GM19099 (cell line): ENCODE data around the gene EML1.

ENCODE experiments used
- POLR2A ChIP-seq: IDR thresholded peaks from 3 replicates; pipeline ENCODE4 v1.6.1; 2011; ENCODE audit warnings: low read depth; ENCODE audit not compliant: insufficient read length; ENCODE audit errors: extremely low read depth

Gene EML1

DNA sequence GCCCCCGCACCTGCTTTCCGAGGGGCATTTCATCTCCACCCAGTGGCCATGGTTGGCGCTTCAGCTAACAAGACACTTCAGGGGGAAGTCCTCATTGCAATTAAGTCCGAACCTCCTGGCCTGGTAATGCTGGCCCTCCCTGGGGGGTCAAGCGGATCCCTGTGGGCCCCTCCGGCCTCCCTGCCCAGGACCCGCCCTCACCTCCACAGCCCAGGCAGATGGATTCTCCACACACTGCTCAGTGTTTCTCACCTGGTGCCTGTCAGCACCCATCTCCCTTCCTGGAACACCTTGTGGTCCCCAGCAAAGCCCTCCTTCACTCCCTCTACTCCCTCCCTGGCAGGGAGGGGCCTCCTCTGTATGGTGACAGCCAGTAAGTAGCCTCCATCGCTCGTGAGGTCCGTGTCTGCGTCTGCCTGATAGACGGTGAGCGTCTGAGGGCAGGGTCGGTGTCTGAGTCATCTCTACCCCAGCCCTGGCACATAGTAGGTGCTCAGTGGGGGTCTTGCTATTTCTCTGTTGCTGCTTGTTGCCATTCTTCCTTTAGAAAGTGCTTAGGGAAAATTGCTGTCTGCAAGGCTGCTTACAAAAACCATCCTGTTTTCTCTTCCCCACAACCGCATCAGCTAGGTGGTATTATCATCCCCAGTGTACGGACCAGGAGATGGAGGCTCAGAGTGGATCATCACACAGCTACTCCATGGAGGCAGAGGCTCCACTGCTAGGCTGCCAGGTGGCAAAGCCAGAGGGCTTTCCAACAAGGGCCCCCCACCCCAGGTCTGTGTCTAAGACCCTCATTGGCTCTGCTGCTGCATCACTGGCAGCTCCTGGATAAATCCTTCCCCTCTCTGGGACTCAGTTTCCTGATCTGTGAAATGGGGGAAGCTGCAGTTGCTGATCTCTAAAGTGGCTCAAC lies 39.7 kb upstream of the EML1 start:
- TF ChIP-seq POLR2A, result no peak

DNA sequence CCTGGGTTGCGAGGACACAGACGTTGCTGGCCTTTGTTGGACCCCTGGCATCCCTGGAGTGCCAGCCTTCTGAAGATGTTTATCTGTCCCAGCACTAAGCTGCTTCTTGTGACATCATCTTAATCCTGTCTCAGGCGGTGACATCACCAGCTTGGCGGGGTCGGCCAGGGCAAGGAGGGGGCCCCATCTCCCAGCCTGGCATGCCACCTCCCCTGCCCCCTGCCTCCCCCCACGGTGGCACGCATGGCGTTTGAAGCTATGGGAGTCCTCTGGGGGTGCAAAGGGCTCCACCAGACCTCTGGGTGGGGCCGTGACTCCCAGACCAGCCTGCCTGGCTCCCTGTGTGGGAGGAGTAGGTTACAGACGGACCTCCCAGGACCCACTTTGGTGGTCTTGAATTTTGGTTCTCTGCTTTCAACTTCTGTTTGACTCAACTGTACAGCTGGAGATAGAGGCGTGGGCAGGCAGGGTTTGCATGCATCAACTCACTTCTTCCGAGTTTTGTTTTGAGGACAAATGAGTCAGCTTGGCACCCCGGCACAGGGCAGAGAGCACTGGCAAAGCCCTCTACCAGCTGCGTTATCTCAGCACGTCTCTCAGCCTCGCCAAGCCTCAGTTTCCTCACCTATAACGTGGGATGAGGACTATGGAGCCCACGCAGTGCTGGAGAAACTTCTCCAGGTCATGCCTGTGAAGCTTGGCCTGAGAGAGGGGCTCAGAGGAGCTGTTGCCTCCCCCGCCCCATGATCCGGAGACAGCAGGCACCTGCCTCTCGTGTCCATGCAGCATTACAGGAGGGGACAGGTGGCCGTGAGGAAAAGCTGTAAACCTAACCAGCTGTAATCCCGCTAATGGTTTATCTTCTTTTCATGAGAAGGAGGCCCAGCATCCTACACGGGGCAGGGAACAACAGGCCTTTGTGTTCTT lies 38.8 kb upstream of the EML1 start:
- TF ChIP-seq POLR2A, result no peak

DNA sequence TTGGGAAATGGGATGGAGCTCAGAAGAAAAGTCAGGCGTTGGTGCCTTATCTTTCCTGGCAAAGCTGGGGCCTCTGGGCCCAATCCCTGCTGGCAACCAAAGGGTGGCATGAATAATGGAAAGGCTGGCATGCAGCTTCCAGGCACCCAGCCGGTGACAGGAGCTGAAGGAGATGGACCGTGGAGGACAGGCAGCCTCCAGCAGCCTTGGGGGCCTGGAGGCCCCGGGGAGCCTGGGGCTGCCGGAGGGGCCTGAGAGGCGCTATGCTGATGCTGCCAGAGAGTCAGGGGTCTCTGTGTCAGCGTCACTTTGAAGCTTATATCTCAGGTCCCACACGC lies 38.2 kb upstream of the EML1 start:
- no peak for TF ChIP-seq POLR2A

DNA sequence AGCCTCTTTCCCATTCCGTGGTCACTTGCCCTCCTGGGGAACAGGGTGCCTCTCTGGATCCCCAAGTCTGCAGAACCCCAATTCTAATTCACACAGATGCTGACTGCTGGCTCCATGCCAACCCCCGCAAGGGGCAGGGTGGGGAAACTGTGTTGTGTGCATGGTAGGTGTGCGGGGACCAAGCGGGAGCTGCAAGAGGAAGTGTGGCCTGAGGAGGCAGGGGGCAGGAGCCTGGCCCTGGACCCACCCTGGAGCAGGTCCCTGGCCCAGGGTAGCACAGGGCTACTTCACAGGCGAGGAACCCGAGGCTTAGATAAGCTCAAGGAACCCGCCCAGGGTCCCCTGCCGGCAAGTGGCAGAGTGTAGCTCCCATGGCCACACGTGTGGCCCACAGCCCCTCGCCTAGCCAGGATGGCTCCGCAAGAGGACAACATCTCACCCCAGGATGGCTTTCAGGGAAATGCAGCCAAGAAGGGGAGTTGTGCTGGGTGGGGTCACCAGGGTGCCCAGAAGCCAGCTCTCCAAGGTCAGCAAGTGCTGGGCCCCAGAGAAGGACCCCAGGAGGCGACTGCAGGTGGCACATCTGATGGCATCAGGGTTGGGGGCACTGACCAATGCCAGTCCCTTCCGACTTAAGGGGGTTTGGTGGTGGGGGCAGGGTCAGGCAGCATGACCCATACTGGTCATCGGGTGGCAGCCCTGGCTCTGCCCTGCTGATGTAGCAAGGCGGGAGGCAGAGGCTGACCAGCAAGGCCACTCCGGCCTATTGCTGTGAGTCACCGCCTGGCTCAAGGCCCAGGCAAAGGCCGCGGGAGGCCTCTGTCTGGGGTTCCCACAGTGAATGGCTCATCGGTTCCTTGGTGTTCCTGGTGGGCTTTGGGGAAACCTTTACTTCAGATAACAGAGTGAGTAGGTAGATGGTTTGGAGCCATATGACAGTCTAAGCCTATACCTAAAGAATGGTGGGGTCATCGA lies 37.3 kb upstream of the EML1 start:
- TF ChIP-seq POLR2A, result no peak

DNA sequence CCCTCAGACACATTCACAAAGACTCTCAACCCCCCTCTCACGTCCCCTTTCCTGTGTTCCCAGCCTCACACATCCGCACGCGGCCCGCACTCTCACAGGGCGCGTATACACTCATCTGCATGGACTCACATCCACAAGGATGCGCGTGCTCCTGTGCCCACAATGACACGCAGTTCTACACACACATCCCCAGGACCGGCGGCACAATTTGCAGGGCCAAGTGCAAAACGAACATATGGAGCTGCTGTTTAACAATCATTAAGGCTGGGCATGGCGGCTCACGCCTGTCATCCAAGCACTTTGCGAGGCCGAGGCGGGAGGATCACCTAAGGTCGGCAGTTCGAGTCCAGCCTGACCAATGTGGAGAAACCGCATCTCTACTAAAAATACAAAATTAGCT lies 36.4 kb upstream of the EML1 start:
- TF ChIP-seq POLR2A, result no peak

DNA sequence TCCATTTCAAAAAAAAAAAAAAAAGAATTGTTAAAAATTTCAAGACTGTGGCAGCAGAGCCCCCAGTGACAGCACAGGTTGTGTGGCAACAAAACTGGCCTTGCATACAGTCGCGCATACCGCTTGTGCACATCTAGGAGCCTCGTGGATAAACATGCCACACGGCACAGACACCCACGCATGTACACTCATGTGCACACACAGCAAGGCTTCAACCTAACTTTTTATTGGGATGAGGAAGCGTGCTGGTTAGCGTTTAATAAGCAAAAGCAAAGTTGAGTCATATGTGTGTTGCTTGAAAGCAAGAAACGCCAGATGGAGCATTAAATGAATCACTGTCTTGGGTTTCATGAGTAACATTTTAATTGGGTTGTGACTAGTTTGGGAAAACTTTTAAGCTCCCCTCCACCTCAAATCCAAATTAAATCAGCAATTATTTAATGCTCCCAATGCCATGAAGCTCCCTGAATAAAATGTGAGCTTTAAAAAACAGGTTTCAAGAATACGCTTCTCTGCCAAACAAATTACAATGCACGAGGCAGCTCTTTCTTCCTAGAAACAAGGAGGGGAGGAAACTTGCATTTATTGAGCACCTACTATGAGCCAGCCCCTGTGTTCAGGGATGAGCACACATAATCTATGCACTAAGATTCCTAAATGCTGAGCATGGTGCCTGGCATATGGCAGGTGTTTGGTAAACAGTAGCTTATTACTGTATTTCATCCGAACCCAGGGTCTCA lies 35.7 kb upstream of the EML1 start:
- TF ChIP-seq POLR2A, result no peak

DNA sequence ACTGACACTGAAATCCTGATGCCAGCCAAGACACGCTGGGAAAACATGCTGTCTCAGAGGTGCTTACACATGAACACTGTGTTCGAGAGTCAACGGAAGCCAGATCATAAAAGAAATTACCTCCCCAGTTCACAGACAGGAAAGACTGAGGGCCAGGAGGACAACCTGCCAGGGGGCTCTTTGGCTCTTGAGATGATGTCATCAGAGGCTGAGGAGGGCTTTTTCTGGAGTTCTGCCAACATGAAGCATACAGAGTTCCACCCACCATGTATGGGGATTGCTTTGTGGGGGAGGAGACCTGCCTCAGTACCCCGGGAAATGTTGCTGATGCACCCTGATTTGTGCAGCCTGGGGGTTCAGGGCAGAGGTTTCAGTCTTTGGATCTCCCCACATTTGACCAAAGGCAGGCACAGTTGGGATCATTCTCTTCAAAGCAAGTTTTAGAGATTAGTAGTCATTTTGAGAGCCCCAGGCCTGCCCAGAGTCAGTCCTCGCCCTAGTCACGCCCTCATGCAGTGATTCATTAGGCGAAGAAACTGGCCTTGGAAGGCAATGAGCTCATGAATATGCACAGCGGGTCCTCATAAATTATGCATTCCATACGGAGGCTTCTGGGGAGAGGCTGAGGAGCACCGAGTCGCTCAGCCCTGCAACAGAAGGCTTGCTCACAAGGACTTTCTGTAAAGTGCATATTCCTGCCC lies 34.9 kb upstream of the EML1 start:
- TF ChIP-seq POLR2A, result no peak

DNA sequence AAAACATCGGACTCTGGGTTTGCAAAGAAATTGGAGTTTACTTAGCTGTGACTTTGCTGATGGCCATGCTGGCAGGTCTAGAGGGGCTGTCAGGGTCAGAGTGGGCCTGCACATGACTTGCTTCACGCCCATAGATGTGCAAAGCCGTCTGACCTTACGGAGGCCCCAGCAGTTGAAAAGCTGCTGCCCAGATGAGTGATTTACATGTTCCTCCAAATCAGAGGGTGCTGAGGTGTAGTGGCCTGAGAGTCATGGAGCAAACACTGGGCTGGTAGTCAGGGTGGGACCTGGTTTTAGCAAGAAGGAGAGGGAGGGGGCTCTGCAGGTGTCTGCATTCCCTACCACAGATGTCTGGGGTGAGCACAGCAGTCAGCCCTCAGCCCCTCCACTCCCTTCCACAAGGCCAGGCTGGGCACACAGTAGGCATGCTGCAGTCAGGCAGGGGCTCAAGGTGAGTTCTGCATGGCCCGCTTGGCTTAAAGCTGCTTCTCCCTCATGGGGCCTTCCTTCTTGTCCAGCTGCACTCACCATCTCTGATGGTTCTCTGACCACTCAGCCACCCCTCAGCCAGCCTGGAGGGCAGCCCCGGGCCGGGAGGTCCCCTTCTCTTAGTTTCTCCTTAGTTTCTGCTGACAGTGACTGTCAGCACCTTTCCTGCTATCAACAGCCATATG lies 34.2 kb upstream of the EML1 start:
- TF ChIP-seq POLR2A, result no peak

DNA sequence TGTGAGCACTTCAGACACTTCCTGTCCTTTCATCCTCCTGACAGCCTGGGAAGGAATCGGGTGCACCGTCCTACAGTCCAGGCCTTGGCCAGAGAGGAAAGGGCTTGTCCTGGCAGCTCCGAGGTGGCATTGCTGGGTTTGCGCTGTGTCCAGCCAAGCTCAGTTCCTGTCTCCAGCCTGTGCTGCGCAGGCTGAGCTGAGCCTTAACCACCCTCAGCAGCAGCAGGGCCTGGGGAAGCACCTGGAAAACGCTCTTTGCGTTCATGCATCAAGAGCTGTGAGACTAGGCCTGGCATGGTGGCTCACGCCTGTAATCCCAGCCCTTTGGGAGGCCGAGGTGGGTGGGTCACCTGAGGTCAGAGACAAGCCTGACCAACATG lies 33.7 kb upstream of the EML1 start:
- no peak for TF ChIP-seq POLR2A

DNA sequence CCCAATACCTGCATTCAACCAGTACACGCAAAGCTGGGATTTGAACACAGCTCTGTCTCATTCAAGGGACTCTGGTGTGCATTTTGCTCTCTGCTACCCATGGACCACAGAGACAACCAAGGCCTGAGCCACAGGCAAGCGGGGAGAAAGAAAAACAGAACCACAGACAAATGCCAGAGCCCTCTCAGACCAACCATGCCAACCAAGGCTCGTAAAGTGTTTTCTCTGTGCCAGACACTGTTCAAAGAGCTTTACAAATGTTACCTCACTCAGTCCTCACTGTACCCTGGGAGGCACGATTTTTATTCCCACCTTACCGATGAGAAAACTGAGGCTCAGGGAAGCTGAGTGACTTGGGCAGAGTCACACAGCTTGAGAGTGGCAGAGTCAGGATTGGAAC lies 32.4 kb upstream of the EML1 start:
- no peak for TF ChIP-seq POLR2A

DNA sequence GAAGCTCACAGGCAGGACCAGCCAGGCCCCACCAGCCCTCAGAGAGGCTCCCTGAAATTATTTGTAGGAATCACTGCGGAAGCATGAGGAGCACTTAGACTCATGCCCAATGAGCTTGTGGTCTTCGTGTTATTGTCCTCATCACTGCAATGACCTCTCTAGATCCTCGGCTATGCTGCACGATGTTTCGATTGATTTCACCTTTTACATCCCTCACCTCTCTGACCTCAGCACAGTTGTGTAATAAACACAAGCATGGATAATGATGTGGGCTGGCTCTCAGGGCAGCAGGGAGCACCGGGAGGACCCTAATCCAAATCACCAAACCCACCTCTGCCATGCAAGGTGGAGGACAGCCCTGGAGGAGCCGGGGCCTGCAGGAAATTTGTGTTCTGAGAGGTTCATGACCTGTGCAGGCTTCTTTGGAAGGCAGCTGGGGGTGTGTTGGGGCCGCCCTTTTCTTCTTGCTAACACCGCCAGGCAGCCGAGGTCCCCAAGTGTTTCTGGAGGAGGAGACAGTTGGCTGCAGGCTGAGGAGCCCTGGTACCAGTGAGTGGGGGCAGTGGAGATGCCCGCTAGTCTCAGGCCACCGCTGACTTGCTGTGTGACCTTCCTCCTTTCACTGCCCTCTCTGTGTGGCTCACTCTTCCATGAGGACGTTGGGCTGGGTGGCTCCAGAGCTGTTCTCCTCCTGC lies 29.5 kb upstream of the EML1 start:
- no peak for TF ChIP-seq POLR2A

DNA sequence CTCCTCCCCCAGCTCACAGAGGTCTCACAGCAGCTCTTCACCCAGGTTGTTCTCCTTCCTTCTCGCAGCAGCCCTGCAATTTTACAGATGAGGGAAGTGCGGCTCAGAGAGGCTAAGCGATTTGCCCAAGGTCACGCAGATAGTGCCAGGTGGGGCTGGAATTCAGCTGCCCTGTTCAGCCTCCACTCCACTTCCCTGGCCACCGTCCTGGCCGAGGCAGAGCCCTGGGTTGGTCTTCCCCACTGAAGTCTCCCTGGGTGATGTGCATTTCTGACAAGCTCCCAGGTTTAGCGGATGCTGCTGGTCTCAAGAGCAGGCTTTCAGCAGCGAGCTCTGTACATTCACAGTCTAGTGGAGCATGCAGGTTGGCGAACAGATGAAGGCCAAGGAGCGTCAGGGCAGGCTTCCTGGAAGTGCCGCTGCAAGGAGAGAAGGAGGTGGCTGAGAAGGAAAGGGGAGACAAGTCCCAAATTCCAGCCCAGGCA lies 28.9 kb upstream of the EML1 start:
- no peak for TF ChIP-seq POLR2A
